Mesendoderm (in vitro differentiated cells): Measurements from ENCODE around the gene TAS2R40.

Experiments used
- DNase-seq: peaks from one replicate; pipeline ENCODE4 v3.0.0; 2013
- H2AK5ac ChIP-seq: 2 replicates; pipeline ENCODE4 v1.6.1; 2013; ENCODE audit warnings: low read length, inconsistent platforms
- H2BK120ac ChIP-seq: 2 replicates; pipeline ENCODE4 v1.6.1; 2013; ENCODE audit warnings: low read depth, mild to moderate bottlenecking, low read length, moderate library complexity, mixed read lengths
- H2BK15ac ChIP-seq: replicated peaks from 2 replicates; pipeline ENCODE4 v1.6.1; 2013; ENCODE audit warnings: low read depth, mild to moderate bottlenecking, moderate library complexity
- H2BK5ac ChIP-seq: 2 replicates; pipeline ENCODE4 v1.6.1; 2013; ENCODE audit warnings: low read length, inconsistent platforms
- H3K18ac ChIP-seq: 2 replicates; pipeline ENCODE4 v1.6.1; 2013; ENCODE audit warnings: mild to moderate bottlenecking, low read length, mixed read lengths
- H3K23ac ChIP-seq: one replicate; pipeline ENCODE4 v1.6.1; 2013; ENCODE audit warnings: low read length
- H3K27ac ChIP-seq: 2 replicates; pipeline ENCODE4 v1.5.1; 2013; ENCODE audit warnings: low read depth, mild to moderate bottlenecking, inconsistent platforms, low read length, moderate library complexity
- H3K27me3 ChIP-seq: 2 replicates; pipeline ENCODE4 v1.6.1; 2013; ENCODE audit warnings: low read length, control low read depth, mild to moderate bottlenecking, inconsistent platforms; ENCODE audit not compliant: insufficient read depth, poor library complexity
- H3K36me3 ChIP-seq: 2 replicates; pipeline ENCODE4 v1.6.1; 2013; ENCODE audit warnings: low read length, inconsistent platforms; ENCODE audit not compliant: control insufficient read depth, insufficient read depth
- H3K4ac ChIP-seq: one replicate; pipeline ENCODE4 v1.6.1; 2013; ENCODE audit warnings: low read depth, mild to moderate bottlenecking, low read length, moderate library complexity
- H3K4me1 ChIP-seq: 2 replicates; pipeline ENCODE4 v1.6.1; 2013; ENCODE audit warnings: low read depth, low read length, inconsistent platforms; ENCODE audit not compliant: control insufficient read depth
- H3K4me2 ChIP-seq: 2 replicates; pipeline ENCODE4 v1.6.1; 2013; ENCODE audit warnings: low read length
- H3K4me3 ChIP-seq: 2 replicates; pipeline ENCODE4 v1.5.1; 2013; ENCODE audit warnings: mild to moderate bottlenecking, low read length
- H3K56ac ChIP-seq: one replicate; pipeline ENCODE4 v1.6.1; 2013; ENCODE audit warnings: low read length
- H3K79me1 ChIP-seq: 2 replicates; pipeline ENCODE4 v1.6.1; 2013; ENCODE audit warnings: low read length, inconsistent platforms
- H3K79me2 ChIP-seq: 2 replicates; pipeline ENCODE4 v1.6.1; 2013; ENCODE audit warnings: mild to moderate bottlenecking, low read length; ENCODE audit not compliant: control insufficient read depth, insufficient read depth
- H3K9ac ChIP-seq: 2 replicates; pipeline ENCODE4 v1.6.1; 2013; ENCODE audit warnings: low read length, inconsistent platforms
- H4K5ac ChIP-seq: one replicate; pipeline ENCODE4 v1.6.1; 2013; ENCODE audit warnings: low read length
- H4K8ac ChIP-seq: one replicate; pipeline ENCODE4 v1.6.1; 2013; ENCODE audit warnings: low read depth, mild to moderate bottlenecking, control low read depth, low read length, moderate library complexity
- WGBS: extraction: QIAGEN DNeasy Blood & Tissue Kit; methylation state at CpG from one replicate; pipeline ENCODE4 v1.1.7; 2013; ENCODE audit warnings: low lambda C conversion rate, missing lambda C conversion rate; ENCODE audit not compliant: insufficient coverage; ENCODE audit errors: extremely low coverage; 5-methylcytosine and 5-hydroxymethylcytosine counted together

The TAS2R40 gene

DNA sequence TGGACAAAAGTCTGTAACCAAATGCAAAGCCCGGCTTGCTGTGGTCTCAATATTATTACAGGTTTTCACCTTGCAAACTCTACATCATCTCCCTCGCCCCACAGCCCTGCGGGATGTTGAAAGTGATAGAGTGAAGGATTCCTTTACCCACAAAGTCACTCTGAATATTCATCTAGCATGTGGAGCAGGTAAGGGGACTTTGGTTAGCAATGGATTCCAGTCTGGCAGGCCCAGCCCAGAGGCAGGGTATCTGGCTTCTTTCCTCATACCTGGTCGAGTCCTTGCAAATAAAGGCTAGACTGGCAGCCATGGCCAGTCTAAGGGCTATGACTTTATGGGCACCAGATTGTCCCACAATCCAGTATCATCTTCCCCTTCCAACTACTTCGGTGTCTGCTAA, 3.2 kb downstream of the TAS2R40 start:
- Histone ChIP-seq H4K8ac (no peak overlapping the region), H3K79me1 (no peaks in the 10 kb centered on the region), H3K4ac (no peak overlapping the region), H3K27me3 (no peaks in the 10 kb centered on the region), H3K23ac (no peak overlapping the region), H3K56ac (no peak overlapping the region), H4K5ac (no peak overlapping the region), H3K79me2 (no peaks in the 10 kb centered on the region), H2AK5ac (no peak overlapping the region), H3K4me1 (no peaks in the 10 kb centered on the region), H2BK5ac (no peak overlapping the region), H2BK15ac (no peak overlapping the region), H3K9ac (no peak overlapping the region), H2BK120ac (no peak overlapping the region), H3K27ac (no peak overlapping the region), H3K36me3 (no peaks in the 10 kb centered on the region), H3K18ac (no peak overlapping the region), H3K4me2 (no peak overlapping the region), H3K4me3 (no peak overlapping the region)
- no peak for DNase-seq
- WGBS, result no CpG with 5 or more reads among the region's 5 CpGs

DNA sequence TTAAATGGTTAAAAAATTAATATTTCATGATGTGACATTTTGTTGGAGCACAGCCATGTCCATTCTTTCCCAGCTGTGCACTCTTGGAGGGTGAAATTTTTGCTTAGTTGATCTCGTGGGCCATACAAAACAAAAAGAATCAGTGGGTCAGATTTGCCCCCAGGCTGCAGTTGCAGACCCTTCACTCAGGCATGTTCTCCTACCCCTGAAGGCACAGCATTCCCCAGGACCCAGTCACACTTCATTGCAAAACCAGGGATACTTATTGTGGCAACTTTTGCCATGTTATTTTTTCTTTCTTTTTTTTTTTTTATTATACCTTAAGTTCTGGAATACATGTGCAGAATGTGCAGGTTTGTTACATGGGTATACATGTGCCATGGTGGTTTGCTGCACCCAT, 6.0 kb downstream of the TAS2R40 start:
- H3K18ac ChIP-seq, result no peak overlapping the region
- H3K4me1 ChIP-seq, result no peaks in the 10 kb centered on the region
- H3K79me1 ChIP-seq, result no peaks in the 10 kb centered on the region
- H3K56ac ChIP-seq, result no peak overlapping the region
- H2BK15ac ChIP-seq, result no peak overlapping the region
- peak; percentile 23 for DNase-seq
- no peak overlapping the region for H4K8ac ChIP-seq
- no peaks in the 10 kb centered on the region for H3K36me3 ChIP-seq
- WGBS, result no CpG with 5 or more reads among the region's 1 CpG
- H3K9ac ChIP-seq, result no peak overlapping the region
- no peak overlapping the region for H3K4ac ChIP-seq
- no peak overlapping the region for H3K27ac ChIP-seq
- no peak overlapping the region for H3K23ac ChIP-seq
- H3K27me3 ChIP-seq, result no peaks in the 10 kb centered on the region
- H3K4me2 ChIP-seq, result no peak overlapping the region
- H2BK120ac ChIP-seq, result no peak overlapping the region
- H3K4me3 ChIP-seq, result no peak overlapping the region
- no peak overlapping the region for H2AK5ac ChIP-seq
- H3K79me2 ChIP-seq, result no peaks in the 10 kb centered on the region
- no peak overlapping the region for H2BK5ac ChIP-seq
- no peak overlapping the region for H4K5ac ChIP-seq

DNA sequence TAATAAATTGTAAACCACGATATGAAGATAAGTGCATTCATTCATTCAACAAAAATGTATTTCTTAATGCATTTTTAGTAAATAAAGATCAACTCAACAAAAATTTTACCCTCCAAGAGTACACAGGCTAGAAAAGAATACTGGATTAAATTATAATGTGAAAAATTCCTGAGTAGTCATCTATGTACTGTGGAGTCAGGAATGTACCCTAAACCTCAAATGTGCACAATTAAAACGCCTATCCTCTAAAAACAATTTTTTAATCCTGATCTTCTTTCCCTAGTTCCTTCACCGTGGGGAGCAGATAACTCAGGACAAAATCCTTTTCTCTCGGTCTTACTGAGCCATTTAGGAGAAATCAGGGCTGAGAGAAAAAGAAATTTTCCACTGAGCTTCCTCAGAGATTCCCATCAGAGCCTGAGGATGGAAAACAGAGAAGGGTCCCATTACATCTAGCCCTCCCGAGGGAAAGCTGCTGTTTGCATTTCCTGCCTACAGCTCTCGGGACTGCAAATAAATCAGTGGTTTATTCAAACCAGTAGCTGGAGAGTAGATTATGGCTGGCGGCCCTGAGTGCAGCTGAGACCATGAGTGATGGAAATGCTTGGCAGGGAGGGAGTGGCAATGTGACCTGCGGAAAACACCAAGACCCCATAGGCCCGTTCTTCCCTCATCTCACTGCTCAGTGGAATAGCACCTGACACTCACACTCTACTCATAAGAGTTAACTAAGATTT, 7.4 kb downstream of the TAS2R40 start:
- H3K9ac ChIP-seq, result no peak overlapping the region
- no peak overlapping the region for H2BK15ac ChIP-seq
- H3K4me3 ChIP-seq, result no peak overlapping the region
- DNase-seq, result peak; percentile 70
- H4K8ac ChIP-seq, result no peak overlapping the region
- no CpG with 5 or more reads among the region's 9 CpGs for WGBS
- no peaks in the 10 kb centered on the region for H3K4me1 ChIP-seq
- H3K56ac ChIP-seq, result no peak overlapping the region
- no peak overlapping the region for H3K4me2 ChIP-seq
- no peak overlapping the region for H4K5ac ChIP-seq
- H3K36me3 ChIP-seq, result no peaks in the 10 kb centered on the region
- H2AK5ac ChIP-seq, result no peak overlapping the region
- H3K4ac ChIP-seq, result no peak overlapping the region
- no peak overlapping the region for H3K27ac ChIP-seq
- no peak overlapping the region for H2BK120ac ChIP-seq
- H3K79me2 ChIP-seq, result no peaks in the 10 kb centered on the region
- H3K27me3 ChIP-seq, result no peaks in the 10 kb centered on the region
- H3K18ac ChIP-seq, result no peak overlapping the region
- no peak overlapping the region for H2BK5ac ChIP-seq
- H3K23ac ChIP-seq, result no peak overlapping the region
- H3K79me1 ChIP-seq, result no peaks in the 10 kb centered on the region

DNA sequence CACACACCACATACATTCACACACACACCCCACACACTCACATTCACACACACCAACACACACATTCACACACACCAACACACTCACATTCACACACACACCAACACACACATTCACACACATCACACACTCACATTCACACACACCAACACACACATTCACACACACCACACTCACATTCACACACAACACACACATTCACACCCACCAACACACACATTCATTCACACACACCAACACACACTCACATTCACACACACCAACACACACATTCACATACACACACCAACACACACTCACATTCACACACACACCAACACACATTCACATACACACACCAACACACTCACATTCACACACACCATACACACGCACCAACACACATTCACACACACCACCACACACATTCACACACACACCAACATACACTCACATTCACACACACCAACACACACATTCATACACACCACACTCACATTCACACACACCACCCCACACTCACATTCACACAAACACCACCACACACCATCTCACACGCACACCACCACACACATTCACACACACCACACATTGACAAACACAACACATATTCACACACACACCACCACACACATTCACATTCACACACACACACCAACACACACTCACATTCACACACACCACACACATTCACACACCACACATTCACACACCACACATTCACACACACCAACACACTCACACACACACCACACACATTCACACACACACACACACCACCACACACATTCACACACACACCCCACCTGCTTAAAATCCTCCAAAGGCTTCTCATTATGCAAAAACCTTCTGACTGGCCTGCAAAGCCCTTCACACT, 9.0 kb downstream of the TAS2R40 start:
- Histone ChIP-seq H3K27ac (no peak overlapping the region), H3K4me3 (no peak overlapping the region), H3K36me3 (no peaks in the 10 kb centered on the region), H2BK5ac (no peak overlapping the region), H3K79me2 (no peaks in the 10 kb centered on the region), H2BK15ac (no peak overlapping the region), H3K4me1 (no peaks in the 10 kb centered on the region), H3K4ac (no peak overlapping the region), H3K56ac (no peak overlapping the region), H3K18ac (no peak overlapping the region), H4K8ac (no peak overlapping the region), H3K4me2 (no peak overlapping the region), H2AK5ac (no peak overlapping the region), H3K9ac (no peak overlapping the region), H3K23ac (no peak overlapping the region), H2BK120ac (no peak overlapping the region), H4K5ac (no peak overlapping the region), H3K27me3 (no peaks in the 10 kb centered on the region), H3K79me1 (no peaks in the 10 kb centered on the region)
- DNase-seq, result no peak
- WGBS, result 100% methylated on average over 2 of the region's 2 CpGs

DNA sequence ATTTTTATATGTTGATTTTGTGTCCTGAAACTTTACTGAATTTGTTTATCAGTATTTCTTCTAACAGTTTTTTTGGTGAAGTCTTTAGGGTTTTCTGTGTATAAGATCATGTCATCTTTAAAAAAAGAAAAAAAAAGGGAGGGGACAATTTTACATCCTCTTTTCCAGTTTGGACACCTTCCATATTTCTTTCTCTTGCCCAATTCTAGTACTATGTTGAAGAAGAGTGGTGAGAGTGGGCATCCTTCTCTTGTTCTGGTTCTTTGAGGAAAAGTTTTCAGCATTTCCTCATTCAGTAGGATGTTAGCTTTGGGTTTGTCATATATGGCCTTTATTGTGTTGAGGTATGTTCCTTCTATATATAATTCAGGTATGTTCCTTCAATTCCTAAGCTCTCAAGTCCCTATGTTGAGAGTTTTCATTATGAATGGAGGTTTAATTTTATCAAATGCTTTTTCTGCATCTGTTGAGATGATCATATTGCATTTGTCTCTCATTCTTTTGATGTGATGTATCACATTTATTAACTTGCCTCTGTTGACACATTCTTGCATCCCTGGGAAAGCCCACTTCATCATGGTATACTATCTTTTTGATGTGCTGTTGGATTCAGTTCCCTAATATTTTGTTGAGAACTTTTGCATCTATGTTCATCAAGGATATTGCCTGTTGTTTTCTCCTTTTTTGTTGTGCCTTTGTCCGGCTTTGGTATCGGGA, 12.1 kb downstream of the TAS2R40 start:
- H3K56ac ChIP-seq, result no peak overlapping the region
- H3K27ac ChIP-seq, result no peak overlapping the region
- no peak overlapping the region for H4K5ac ChIP-seq
- H3K27me3 ChIP-seq, result no peaks in the 10 kb centered on the region
- H2BK120ac ChIP-seq, result no peak overlapping the region
- no peak overlapping the region for H3K4me2 ChIP-seq
- H3K4ac ChIP-seq, result no peak overlapping the region
- no peaks in the 10 kb centered on the region for H3K4me1 ChIP-seq
- WGBS, result no CpG with 5 or more reads among the region's 2 CpGs
- no peak overlapping the region for H3K9ac ChIP-seq
- DNase-seq, result no peak
- H2AK5ac ChIP-seq, result no peak overlapping the region
- H3K79me2 ChIP-seq, result no peaks in the 10 kb centered on the region
- no peak overlapping the region for H3K4me3 ChIP-seq
- H4K8ac ChIP-seq, result no peak overlapping the region
- H2BK5ac ChIP-seq, result no peak overlapping the region
- H3K23ac ChIP-seq, result no peak overlapping the region
- no peak overlapping the region for H3K18ac ChIP-seq
- H3K36me3 ChIP-seq, result no peaks in the 10 kb centered on the region
- no peaks in the 10 kb centered on the region for H3K79me1 ChIP-seq
- no peak overlapping the region for H2BK15ac ChIP-seq
